Coronary artery (tissue), 2 donors: ENCODE measurements around the gene UGT1A5.
"Not testable (repeated sequence)": the region's sequence is repeated elsewhere in the genome, so short reads cannot be mapped to it uniquely, and the experiment has no call there.

Experiments used
- DNase-seq: peaks from one replicate; pipeline ENCODE4 v3.0.0-alpha.2; 2017; ENCODE audit warnings: low spot score
- H3K27ac ChIP-seq, 2 donors: fragments of 200-600 bp; sonication (generic); one replicate each; pipeline ENCODE4 v1.5.1; 2016 to 2019
- H3K4me3 ChIP-seq: fragments of 200-600 bp; sonication (generic); 2 replicates; pipeline ENCODE4 v1.5.1; 2016; ENCODE audit warnings: mild to moderate bottlenecking, moderate library complexity
- TF ChIP-seq, protein P1 (sequence below): fragments of 200-600 bp; sonication (generic); IDR thresholded peaks from one replicate; pipeline ENCODE4 v1.5.1; 2019; ENCODE audit warnings: antibody characterized with exemption

Gene UGT1A5

DNA sequence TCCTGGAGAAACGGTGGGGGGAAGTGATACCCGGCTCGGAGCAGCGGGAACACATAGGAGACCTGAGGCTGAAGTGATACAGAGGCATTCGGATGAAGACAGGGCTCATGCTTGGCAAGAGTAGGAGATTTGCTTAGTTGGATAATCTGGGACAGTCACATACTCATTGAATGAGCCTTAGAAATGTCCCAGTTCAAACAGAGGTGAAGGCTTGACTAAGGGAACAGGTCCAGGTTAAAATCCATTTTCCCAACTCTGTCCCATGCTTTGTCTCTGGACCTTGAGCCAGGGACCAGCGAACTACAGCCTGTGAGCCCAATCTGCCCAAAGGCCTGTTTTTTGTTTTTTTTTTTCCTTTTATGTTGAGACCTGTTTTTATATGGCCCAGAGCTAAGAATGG is 18.7 kb upstream of the UGT1A5 start:
- no peak for DNase-seq
- no peak overlapping the region for H3K27ac ChIP-seq
- H3K4me3 ChIP-seq: no peak overlapping the region
- TF ChIP-seq, protein P1, sequence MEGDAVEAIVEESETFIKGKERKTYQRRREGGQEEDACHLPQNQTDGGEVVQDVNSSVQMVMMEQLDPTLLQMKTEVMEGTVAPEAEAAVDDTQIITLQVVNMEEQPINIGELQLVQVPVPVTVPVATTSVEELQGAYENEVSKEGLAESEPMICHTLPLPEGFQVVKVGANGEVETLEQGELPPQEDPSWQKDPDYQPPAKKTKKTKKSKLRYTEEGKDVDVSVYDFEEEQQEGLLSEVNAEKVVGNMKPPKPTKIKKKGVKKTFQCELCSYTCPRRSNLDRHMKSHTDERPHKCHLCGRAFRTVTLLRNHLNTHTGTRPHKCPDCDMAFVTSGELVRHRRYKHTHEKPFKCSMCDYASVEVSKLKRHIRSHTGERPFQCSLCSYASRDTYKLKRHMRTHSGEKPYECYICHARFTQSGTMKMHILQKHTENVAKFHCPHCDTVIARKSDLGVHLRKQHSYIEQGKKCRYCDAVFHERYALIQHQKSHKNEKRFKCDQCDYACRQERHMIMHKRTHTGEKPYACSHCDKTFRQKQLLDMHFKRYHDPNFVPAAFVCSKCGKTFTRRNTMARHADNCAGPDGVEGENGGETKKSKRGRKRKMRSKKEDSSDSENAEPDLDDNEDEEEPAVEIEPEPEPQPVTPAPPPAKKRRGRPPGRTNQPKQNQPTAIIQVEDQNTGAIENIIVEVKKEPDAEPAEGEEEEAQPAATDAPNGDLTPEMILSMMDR: no peak

DNA sequence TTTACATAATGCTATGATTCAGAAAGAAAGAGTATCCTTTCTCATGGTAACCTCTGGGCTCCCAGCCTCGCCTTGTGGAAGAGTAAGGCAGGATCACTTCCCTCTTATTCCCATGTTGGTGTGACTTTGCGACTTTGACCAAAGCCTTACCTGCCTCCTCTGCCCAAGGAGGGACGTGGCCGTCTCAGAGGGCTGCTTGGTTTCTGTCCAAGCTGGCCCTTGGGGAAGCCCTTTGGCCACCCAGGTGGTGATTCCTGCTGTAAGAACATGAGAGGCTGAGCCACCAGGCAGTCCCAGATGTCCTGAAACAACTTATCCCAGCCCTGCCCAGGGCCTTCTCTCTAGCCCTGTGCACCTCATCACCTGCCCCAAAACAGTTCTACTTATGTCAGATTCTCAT is 14.0 kb upstream of the UGT1A5 start:
- TF ChIP-seq, protein P1: no peak
- H3K27ac ChIP-seq: no peak overlapping the region
- no peak overlapping the region for H3K4me3 ChIP-seq
- DNase-seq: no peak

DNA sequence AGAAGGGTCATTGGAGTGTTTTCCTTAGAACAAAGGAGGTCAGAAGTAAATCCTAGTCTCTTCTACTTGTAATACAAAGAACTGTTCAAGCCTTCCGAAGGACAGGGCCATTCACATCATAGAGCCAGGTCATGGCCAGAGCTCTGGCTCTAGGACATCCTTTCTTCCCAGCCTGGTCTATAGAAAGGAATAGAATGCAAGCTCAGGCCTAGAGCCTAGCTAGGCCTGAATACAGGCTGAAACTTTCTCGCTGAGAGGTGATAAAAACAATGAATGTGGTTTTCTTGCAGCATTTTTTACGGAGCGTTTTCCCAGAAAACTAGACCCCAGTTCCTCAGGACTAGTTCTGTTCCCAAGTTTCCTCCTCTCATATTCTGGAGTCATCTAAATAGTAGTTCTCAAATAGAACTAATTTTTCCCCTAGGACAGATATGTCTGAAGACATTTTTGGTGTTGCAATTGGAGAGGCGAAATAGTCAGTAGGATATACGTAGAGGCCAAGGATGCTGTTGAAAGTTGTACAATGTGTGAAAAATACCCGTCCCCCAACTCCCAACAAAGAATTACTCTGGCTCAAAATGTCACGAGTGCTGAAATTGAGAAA is 13.2 kb upstream of the UGT1A5 start:
- no peak for DNase-seq
- Histone ChIP-seq H3K27ac (peak overlapping the region in 1 of 2 donors; percentile 22), H3K4me3 (no peak overlapping the region)
- TF ChIP-seq, protein P1: no peak

DNA sequence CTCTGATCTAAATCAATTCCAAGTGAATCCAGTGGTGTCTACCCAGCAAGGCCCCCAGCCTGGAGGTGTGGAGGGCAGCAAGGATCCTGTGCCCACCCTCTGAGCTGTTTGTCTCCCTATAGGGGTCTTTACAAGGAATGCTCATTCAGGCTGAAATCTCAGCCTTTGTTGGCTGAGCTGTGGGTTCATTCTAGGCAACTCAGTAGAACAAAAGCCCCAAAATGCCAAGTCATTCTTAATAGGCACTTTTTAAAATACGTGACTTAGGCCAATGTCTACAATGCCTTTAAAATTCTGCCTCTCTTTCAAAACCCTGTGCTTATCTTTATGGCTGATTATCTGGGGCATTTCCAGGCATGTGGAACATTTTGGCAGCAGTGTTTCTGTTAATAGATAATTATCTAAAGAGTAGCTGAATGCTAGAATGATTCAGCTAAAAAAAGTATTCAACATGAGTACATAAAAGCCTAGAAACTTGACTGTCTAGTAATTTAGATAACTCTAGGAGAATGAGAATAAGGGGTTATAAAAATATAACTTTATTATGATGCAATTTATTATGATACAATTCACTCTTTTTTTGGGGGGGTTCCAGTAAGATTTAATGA is 12.6 kb upstream of the UGT1A5 start:
- peak overlapping the region in 1 of 2 donors; percentile 22 for H3K27ac ChIP-seq
- TF ChIP-seq, protein P1: no peak
- no peak overlapping the region for H3K4me3 ChIP-seq
- DNase-seq: no peak

DNA sequence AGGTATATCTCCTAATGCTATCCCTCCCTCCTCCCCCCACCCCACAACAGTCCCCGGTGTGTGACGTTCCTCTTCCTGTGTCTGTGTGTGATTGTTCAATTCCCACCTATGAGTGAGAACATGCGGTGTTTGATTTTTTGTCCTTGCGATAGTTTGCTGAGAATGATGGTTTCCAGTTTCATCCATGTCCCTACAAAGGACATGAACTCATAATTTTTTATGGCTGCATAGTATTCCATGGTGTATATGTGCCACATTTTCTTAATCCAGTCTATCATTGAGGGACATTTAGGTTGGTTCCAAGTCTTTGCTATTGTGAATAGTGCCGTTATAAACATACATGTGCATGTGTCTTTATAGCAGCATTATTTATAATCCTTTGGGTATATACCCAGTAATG is 11.9 kb upstream of the UGT1A5 start:
- DNase-seq, H3K27ac ChIP-seq, H3K4me3 ChIP-seq: not testable (repeated sequence)

DNA sequence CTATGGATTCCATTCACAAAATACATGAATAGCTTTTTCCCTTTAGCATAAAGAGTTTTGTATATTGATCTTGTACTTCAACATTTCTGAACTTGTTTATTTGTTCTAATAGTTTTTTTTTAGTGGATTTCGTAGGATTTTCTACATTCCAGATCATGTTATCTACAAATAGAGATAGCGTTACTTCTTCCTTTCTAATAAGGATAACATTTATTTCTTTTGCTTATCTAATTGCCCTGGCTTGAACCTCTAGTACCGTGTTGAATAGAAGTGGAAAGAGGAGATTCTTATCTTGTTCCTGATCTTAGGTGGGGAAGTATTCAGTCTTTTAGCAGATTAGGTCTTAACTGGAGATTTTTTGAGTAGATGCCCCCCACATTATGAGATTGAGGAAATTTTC is 10.5 kb upstream of the UGT1A5 start:
- Histone ChIP-seq H3K27ac (no peak overlapping the region), H3K4me3 (no peak overlapping the region)
- TF ChIP-seq, protein P1: no peak
- no peak for DNase-seq

DNA sequence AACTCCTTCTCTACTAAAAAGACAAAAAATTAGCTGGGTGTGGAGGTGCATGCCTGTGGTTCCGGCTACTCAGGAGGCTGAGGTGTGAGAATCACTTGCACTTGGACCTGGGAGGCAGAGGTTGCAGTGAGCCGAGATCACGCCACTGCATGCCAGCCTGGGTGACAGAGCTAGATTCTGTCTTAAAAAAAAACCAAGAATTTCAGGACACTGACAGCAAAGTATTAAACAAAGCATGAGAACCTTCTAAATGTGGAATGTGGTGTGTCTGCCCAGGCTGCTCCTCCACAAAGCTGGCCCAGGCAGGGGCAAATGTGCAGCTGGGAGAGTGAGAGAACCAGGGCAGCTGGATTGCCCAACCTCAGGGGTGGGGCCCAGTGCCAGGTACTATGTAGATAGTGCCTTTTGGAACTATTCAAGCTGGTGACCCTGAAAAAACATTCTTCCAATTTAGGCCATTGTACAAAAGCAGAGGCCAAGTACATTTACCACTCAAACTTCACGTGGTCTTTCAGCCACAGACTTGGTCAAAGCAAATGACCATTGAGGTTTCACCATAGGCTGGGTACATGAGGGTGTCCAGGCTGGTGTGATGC is 6.7 kb upstream of the UGT1A5 start:
- no peak for DNase-seq
- TF ChIP-seq, protein P1: no peak
- Histone ChIP-seq H3K27ac (no peak overlapping the region), H3K4me3 (no peak overlapping the region)
